GM18511 (cell line): Measurements from ENCODE around the gene ARHGEF2.
A peak's percentile ranks its signal among the peaks of the same experiment; 100 is the strongest.
"Not testable (repeated sequence)": the region's sequence is repeated elsewhere in the genome, so short reads cannot be mapped to it uniquely, and the experiment has no call there.

Experiments used
- ATAC-seq: cut with Tn5 transposase; IDR thresholded peaks from one replicate; pipeline ENCODE4 v1.9.1; 2021; ENCODE audit warnings: mild to moderate bottlenecking, moderate library complexity; ENCODE audit not compliant: unreplicated experiment

Gene ARHGEF2

GRCh38 chr1:155993595-155993994 lies 15.2 kb upstream of the ARHGEF2 start:
- no peak for ATAC-seq

- peak; percentile 24 for ATAC-seq
These were observed 11.8 kb upstream of the ARHGEF2 start for GRCh38 chr1:155990005-155990739.

GRCh38 chr1:155989242-155990004 lies 11.1 kb upstream of the ARHGEF2 start:
- peak; percentile 73 for ATAC-seq

GRCh38 chr1:155984903-155985645 lies 6.7 kb upstream of the ARHGEF2 start:
- not testable (repeated sequence) for ATAC-seq

- ATAC-seq: no peak
These were observed 6.0 kb upstream of the ARHGEF2 start for GRCh38 chr1:155984341-155984740.

- ATAC-seq: no peak
These were observed 5.1 kb upstream of the ARHGEF2 start for GRCh38 chr1:155983191-155984024.

- no peak for ATAC-seq
These were observed 3.8 kb upstream of the ARHGEF2 start for GRCh38 chr1:155982106-155982505.

GRCh38 chr1:155981266-155982088 lies 3.1 kb upstream of the ARHGEF2 start:
- no peak for ATAC-seq

GRCh38 chr1:155979597-155980343 lies 1.4 kb upstream of the ARHGEF2 start:
- no peak for ATAC-seq

GRCh38 chr1:155978973-155979429 lies 654 bp upstream of the ARHGEF2 start:
- ATAC-seq: no peak

GRCh38 chr1:155977690-155978324 lies 540 bp downstream of the ARHGEF2 start:
- ATAC-seq: no peak

- ATAC-seq: no peak
These were observed 1.2 kb downstream of the ARHGEF2 start for GRCh38 chr1:155976913-155977689.

GRCh38 chr1:155976062-155976912 lies 2.1 kb downstream of the ARHGEF2 start:
- no peak for ATAC-seq

GRCh38 chr1:155975375-155976061 lies 2.8 kb downstream of the ARHGEF2 start:
- ATAC-seq: no peak

GRCh38 chr1:155974208-155975115 lies 3.9 kb downstream of the ARHGEF2 start:
- ATAC-seq: no peak
